NCI-H226 (cell line): ENCODE measurements around the gene PTPRN2.

Source experiments
- DNase-seq: peaks from one replicate; pipeline ENCODE4 v3.0.0-alpha.2; 2015

The PTPRN2 gene

DNA sequence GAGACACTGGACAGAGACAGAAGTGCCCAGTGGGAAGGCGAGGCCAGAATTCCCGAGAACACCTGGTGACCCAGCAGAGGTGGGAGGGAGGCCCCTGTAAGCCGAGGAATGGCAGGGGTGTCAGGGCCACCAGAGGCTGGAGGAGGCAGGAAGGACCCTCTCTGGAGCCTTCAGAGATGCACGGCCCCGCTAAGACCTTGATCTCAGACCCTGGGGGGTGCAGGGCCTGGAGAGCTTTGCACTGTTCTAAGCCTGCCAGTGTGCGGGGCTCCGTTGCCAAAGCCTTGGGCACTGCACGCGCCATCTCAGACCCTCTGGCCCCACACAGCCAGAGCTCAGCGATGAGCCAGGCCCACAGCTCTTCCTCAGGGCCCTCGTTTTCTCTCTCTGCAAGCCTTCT lies 557.1 kb downstream of the PTPRN2 start:
- DNase-seq = no peak

- DNase-seq = no peak
Measured at GRCh38 chr7:158030071-158030470, 557.6 kb downstream of the PTPRN2 start.

- no peak for DNase-seq
Measured at GRCh38 chr7:158029509-158029908, 558.1 kb downstream of the PTPRN2 start.

- no peak for DNase-seq
Measured at GRCh38 chr7:158028971-158029370, 558.7 kb downstream of the PTPRN2 start.

GRCh38 chr7:158028290-158028941 lies 559.2 kb downstream of the PTPRN2 start:
- no peak for DNase-seq

GRCh38 chr7:158027646-158028045 lies 560.0 kb downstream of the PTPRN2 start:
- no peak for DNase-seq

- no peak for DNase-seq
Measured at GRCh38 chr7:158026636-158027265, 560.9 kb downstream of the PTPRN2 start.

DNA sequence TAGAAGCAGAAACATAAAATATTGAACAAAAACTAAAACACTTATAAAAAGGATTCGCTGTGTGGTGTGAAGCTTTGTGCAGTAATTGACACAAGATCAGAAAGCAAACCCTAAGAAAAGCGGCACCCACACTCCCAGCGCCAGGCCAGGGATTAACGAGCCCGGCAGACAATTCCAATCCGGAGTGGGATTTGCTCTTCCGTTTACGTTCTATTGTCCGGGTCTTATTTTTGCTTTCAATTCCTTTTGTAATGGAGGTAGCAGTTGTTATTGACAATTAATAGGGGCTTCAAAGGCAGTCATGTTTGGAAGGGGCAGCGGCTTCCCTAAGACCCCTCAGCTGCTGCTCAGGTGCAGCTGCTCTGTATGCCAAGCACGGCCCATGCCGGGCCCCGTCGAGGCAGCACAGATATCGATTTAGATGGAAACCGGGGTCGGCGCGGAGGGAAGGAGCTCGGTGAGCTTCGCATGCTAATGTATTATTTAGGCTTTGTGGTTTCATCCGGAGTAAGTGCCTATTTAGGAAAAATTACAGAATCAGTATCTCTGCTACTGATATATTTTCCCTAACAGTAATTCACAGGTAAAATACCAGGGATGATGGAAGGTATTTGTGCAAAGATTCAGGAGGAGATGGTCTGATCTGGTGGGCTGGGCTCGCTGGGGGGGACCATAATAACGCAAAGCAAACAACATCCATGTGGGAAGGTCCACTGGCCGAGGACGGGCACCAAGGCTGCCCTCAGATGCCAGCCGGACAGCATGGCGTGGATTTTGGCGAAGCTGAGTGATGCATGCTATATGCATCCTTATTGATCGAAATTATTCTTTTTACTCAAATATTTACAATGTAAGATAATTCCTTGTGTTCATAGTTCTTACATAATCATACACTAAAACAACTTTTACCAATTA lies 561.7 kb downstream of the PTPRN2 start:
- no peak for DNase-seq

DNA sequence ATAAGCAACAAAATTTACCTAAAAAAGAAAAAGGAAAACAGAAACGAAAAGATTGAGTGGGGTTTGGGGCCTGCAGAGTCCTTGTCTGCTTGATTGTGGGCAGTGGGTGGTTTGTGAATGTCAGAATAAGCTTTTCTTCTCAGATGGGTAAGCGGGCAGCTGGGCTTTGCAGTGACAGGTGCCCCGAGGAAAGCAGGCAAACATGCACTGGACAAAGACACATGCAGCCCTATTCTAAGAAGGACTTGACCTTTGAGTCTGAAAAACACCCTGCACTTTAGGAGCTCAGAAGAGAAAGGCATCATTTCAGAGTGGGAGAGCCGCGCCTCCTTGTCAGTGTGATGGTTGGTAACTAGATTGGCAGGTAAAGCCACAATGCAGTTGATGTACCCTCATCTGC lies 562.7 kb downstream of the PTPRN2 start:
- DNase-seq = no peak

- no peak for DNase-seq
Measured at GRCh38 chr7:158024351-158024715, 563.3 kb downstream of the PTPRN2 start.

DNA sequence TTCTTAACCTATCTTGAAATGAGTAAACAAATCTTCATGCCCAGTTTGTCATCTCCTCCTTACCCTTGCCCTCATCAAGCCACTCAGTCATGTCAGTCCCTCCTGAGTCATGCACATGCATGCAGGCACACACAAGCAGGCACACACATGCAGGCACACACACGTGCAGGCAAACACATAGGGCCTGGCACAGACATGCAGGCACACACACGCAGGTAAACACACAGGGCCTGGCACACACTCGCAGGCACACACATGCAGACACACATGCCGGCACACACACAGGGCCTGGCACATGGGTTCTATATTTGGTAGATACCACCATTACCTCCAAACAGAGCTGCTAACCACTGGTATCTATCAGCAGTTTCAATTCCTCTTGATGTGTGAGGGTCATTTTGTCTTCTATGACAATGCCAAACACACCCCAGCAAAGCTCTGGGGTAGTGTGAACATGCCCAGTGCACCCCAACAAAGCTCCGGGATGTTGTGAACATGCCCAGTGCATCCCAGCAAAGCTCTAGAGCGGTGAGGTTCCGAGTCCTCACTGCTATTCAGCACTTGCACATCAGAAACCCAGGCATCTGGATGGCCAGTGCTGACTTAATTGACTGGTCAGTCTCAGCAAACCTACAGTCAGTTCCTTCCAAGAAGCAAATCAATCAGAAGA lies 563.8 kb downstream of the PTPRN2 start:
- DNase-seq = no peak

- no peak for DNase-seq
Measured at GRCh38 chr7:158023157-158023556, 564.5 kb downstream of the PTPRN2 start.

GRCh38 chr7:158022601-158023000 lies 565.0 kb downstream of the PTPRN2 start:
- no peak for DNase-seq

- no peak for DNase-seq
Measured at GRCh38 chr7:158021836-158022235, 565.8 kb downstream of the PTPRN2 start.

GRCh38 chr7:158020706-158021095 lies 566.9 kb downstream of the PTPRN2 start:
- DNase-seq = no peak

- DNase-seq = no peak
Measured at GRCh38 chr7:158019726-158020705, 567.6 kb downstream of the PTPRN2 start.

DNA sequence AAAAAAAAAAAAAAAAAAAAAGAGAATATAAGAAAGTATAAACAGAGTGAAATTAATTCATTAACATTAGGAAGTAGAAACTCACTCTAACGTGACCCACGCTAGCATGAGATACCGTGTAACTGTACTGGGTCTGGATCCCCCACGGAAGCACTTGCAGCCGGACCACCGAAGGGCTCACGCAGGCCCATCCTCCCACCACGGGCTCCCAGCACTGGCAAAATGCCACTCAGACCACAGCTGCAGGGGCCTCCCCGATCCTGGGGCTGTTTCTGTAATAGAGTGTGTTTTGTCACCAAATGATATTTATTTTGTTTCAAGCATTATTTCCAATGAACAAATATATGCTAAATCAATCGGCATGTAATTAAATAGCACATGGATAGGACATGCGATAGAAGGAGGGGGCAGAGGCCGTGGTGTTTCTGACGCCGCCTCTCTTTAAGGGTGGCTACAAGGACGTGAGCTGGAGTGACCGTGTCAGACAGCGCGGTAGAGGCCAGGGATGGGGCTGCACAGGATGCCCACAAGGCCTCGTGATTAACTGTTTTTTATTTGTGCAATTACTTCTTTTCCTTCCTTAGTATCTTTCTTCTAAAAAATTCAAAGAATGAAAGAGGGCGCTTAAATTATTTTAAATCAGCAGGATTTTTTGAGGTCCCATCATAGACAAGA lies 568.5 kb downstream of the PTPRN2 start:
- no peak for DNase-seq

- DNase-seq = no peak
Measured at GRCh38 chr7:158018098-158018762, 569.4 kb downstream of the PTPRN2 start.

DNA sequence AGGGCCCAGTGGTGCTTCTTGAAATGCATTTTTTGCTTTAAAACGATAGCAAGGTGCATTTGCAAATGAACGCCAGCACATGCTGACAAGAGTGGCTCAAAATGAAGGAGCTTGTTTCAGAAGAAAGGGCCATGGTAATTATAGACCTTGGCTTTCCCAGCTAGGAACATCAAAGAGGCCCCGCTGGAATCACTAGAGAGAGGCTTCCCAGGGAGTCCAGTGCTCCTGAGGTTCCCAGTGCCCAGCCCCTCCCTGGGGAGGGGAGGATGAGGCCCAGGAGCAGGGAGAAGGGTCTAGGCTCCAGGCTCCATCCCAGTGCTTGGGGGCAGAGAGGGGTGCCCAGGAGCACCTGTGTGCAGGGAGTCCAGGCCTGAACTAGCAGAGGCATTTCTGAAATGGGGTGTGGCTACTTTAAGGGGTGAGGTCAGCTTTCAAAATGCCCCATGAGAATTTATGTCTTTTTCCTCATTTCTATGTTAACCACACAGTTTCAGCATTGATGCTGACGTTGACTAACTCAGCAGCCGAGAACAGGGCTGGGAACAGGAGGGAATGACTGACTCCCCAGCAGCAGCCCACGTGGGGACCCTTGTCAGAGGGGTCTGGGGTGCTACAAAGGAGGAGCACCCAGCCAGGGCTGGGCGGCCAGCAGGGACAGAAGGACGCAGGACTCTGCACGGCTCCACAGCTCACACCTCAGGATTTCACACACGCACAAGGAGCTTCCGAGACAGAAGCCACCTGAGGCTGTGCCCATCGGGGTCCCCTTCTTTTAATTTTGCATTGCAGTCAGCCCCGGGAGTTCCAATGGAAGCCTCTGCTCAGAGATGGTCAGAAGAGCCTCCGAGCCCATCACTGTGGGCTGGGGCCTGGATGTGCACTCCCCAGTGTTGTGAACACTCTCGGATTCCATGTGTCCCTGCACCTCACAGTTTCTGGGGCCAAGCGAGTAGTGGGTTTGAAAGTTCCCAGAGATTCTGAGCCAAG lies 570.2 kb downstream of the PTPRN2 start:
- DNase-seq = no peak
